PC-9 (cell line): ENCODE measurements around the gene ANKS1B.

Source experiments
- EZH2 ChIP-seq: fragments of 200-600 bp; sonication (generic); IDR thresholded peaks from 2 replicates; pipeline ENCODE4 v1.8.0; 2017; ENCODE audit warnings: antibody characterized with exemption, low read depth
- TF ChIP-seq, protein P1 (sequence below): fragments of 200-600 bp; sonication (generic); conservative IDR thresholded peaks from 2 replicates; pipeline ENCODE4 v1.6.1; 2017; ENCODE audit warnings: mixed run types, antibody characterized with exemption, mild to moderate bottlenecking, moderate library complexity

GRCh38 chr12:99343960-99344359, 640.8 kb downstream of the ANKS1B start:
- TF ChIP-seq, protein P1, sequence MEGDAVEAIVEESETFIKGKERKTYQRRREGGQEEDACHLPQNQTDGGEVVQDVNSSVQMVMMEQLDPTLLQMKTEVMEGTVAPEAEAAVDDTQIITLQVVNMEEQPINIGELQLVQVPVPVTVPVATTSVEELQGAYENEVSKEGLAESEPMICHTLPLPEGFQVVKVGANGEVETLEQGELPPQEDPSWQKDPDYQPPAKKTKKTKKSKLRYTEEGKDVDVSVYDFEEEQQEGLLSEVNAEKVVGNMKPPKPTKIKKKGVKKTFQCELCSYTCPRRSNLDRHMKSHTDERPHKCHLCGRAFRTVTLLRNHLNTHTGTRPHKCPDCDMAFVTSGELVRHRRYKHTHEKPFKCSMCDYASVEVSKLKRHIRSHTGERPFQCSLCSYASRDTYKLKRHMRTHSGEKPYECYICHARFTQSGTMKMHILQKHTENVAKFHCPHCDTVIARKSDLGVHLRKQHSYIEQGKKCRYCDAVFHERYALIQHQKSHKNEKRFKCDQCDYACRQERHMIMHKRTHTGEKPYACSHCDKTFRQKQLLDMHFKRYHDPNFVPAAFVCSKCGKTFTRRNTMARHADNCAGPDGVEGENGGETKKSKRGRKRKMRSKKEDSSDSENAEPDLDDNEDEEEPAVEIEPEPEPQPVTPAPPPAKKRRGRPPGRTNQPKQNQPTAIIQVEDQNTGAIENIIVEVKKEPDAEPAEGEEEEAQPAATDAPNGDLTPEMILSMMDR, result no peak
- no peak for TF ChIP-seq EZH2
